ENCODE measurements around the gene ADGRV1.

The ADGRV1 gene

DNA sequence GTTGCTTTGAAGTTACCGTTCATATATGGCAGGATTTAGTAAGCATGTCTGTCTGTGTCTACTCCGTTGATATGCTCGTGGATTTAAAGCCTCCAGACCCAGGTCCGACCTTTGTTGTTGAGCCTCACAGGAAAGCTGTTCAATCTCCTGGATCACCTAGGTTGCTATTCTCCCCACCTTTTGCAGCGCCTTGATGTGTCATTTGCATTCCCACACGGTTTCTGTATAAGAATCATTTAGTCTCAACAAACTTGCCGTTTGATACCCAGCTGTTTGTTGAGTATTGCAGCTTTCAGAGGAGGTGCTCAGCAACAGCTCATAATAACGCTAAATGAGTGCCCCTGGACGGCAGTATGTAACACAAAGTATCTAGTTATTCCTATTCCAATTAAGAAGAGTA, 1.2 kb upstream of the ADGRV1 start:
- no peak overlapping the region for H3K4me3 ChIP-seq (ENCODE audit: low read depth, low read length)
- no peak for DNase-seq (ENCODE audit: low read depth)
- in situ Hi-C loops (cut with HindIII; ENCODE audit: low sequenced_read_pairs), result no loop called here
- TF ChIP-seq, protein P1, sequence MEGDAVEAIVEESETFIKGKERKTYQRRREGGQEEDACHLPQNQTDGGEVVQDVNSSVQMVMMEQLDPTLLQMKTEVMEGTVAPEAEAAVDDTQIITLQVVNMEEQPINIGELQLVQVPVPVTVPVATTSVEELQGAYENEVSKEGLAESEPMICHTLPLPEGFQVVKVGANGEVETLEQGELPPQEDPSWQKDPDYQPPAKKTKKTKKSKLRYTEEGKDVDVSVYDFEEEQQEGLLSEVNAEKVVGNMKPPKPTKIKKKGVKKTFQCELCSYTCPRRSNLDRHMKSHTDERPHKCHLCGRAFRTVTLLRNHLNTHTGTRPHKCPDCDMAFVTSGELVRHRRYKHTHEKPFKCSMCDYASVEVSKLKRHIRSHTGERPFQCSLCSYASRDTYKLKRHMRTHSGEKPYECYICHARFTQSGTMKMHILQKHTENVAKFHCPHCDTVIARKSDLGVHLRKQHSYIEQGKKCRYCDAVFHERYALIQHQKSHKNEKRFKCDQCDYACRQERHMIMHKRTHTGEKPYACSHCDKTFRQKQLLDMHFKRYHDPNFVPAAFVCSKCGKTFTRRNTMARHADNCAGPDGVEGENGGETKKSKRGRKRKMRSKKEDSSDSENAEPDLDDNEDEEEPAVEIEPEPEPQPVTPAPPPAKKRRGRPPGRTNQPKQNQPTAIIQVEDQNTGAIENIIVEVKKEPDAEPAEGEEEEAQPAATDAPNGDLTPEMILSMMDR (IDR thresholded peaks at IDR 0.05; ENCODE audit: low read depth, low read length, missing control alignments), result no peak

DNA sequence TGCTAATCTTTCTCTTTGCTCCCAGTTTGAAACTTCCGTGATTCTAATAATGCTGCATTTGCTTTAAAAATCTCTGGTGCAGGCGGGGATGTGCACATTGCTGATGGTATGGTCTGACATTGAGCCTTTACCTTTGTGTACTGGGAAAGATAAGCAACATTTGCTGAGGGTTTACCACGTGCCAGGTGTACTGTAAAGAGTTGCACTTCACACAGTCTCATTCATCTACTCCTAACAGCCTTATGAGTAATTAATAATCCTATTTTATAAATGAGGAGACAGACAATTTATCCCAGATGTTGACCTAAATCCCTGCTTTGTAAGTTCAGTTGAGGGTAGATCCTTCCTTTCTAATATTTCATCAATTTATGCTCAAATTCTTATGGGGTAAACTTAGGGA, 726 bp upstream of the ADGRV1 start:
- no peak for DNase-seq (ENCODE audit: low read depth)
- in situ Hi-C loops (cut with HindIII; ENCODE audit: low sequenced_read_pairs), result no loop called here
- peak overlapping the region; percentile 57 for H3K4me3 ChIP-seq (ENCODE audit: low read depth, low read length)
- TF ChIP-seq, protein P1 (IDR thresholded peaks at IDR 0.05; ENCODE audit: low read depth, low read length, missing control alignments), result no peak

DNA sequence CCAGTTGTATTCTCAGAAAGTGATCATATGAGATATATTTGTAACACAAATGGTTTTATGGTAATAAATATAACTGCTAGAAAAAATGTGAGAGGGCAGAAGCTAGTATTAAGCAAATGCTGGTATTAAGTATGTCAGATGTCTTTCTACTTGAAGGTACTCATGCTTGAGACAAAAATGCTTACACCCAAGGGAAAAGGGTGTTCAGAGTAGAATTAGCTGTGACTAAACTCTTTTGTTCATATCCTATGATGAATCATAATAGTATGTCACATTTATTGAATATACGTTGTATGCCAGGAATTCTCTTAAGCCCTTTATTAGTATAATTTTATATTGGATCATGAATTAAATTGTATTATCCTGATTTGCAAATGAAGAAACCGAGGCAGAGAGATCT, 2.2 kb downstream of the ADGRV1 start:
- in situ Hi-C loops (cut with HindIII; ENCODE audit: low sequenced_read_pairs), result no loop called here

GRCh38 chr5:90561766-90562165, 3.2 kb downstream of the ADGRV1 start:
- H3K4me3 ChIP-seq (ENCODE audit: low read depth, low read length), result no peak overlapping the region
- in situ Hi-C loops (cut with HindIII; ENCODE audit: low sequenced_read_pairs), result no loop called here
- DNase-seq (ENCODE audit: low read depth), result no peak
- TF ChIP-seq, protein P1 (IDR thresholded peaks at IDR 0.05; ENCODE audit: low read depth, low read length, missing control alignments), result no peak

More for the DNA sequence above, 2.2 kb downstream of the ADGRV1 start:
- no peak for DNase-seq (ENCODE audit: low read depth)
- H3K4me3 ChIP-seq (ENCODE audit: low read depth, low read length), result no peak overlapping the region
- TF ChIP-seq, protein P1 (IDR thresholded peaks at IDR 0.05; ENCODE audit: low read depth, low read length, missing control alignments), result no peak

DNA sequence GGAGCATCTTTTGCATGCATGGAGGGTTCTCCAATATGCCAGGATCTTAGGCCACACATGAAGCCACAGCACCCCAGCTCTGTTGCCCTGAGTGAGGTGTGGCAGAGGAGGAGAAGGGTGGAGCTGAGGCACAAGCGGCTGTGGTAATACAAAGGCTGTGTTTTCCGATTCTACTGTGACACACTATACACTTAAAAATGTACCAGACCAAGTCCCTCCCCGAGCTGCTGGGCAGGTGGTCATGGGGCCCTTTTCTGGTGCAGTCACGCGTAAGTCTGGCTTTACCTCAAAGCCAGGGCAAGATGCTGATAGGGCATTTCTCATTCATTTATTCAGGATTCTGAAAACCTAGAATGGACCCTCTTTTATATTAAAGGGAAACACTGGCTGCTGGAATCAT, 3.7 kb downstream of the ADGRV1 start:
- DNase-seq (ENCODE audit: low read depth), result no peak
- in situ Hi-C loops (cut with HindIII; ENCODE audit: low sequenced_read_pairs), result no loop called here
- TF ChIP-seq, protein P1 (IDR thresholded peaks at IDR 0.05; ENCODE audit: low read depth, low read length, missing control alignments), result no peak
- no peak overlapping the region for H3K4me3 ChIP-seq (ENCODE audit: low read depth, low read length)

DNA sequence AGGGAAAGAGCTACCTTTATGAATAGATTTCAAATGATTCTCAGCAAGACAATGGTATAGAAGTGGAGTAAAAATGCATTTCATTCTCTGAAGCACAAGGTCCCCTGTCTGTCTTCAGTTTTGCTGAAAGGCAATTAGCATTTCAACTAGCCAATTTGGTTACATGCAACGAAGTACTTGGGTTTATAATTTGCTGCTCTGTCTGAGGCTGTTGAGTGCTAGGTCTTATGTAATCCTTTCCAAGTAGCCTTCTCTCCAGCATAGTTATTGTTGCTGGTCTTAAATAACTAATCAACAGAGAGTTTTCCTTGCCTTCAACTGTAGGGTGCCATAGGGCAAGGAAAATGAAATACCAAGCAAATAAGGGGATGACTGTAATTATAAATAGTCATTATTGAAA, 4.5 kb downstream of the ADGRV1 start:
- TF ChIP-seq, protein P1 (IDR thresholded peaks at IDR 0.05; ENCODE audit: low read depth, low read length, missing control alignments), result no peak
- no peak for DNase-seq (ENCODE audit: low read depth)
- in situ Hi-C loops (cut with HindIII; ENCODE audit: low sequenced_read_pairs), result no loop called here
- H3K4me3 ChIP-seq (ENCODE audit: low read depth, low read length), result no peak overlapping the region

- H3K4me3 ChIP-seq (ENCODE audit: low read depth, low read length), result no peak overlapping the region
- in situ Hi-C loops (cut with HindIII; ENCODE audit: low sequenced_read_pairs), result no loop called here
- DNase-seq (ENCODE audit: low read depth), result no peak
- TF ChIP-seq, protein P1 (IDR thresholded peaks at IDR 0.05; ENCODE audit: low read depth, low read length, missing control alignments), result no peak
Observed at GRCh38 chr5:90565491-90565890, 6.9 kb downstream of the ADGRV1 start.

Data from astrocyte of the cerebellum (primary cell).